OCI-LY3 (cell line): ENCODE results near the gene SMIM23.

ENCODE experiments used
- H2AFZ ChIP-seq: fragments of 200-600, 300-600 bp; shearing (Covaris generic); 2 replicates; pipeline ENCODE4 v1.6.0; 2014; ENCODE audit warnings: antibody characterized with exemption, low read depth, low read length
- H3K27ac ChIP-seq: fragments of 200-600, 300-600 bp; sonication (generic); 2 replicates; pipeline ENCODE4 v1.5.1; 2014; ENCODE audit warnings: mild to moderate bottlenecking, low read length, moderate library complexity, mixed read lengths
- H3K27me3 ChIP-seq: fragments of 200-600, 300-600 bp; sonication (generic); 2 replicates; pipeline ENCODE4 v1.6.1; 2014; ENCODE audit warnings: low read depth, low read length, mixed read lengths
- H3K36me3 ChIP-seq: fragments of 200-600, 300-600 bp; sonication (generic); replicated peaks from 2 replicates; pipeline ENCODE3; 2014; ENCODE audit warnings: low read depth, low read length, mixed read lengths
- H3K4me1 ChIP-seq: fragments of 300-600, 200-600 bp; sonication (generic); 2 replicates; pipeline ENCODE4 v1.6.1; 2014; ENCODE audit warnings: low read length, mixed read lengths
- H3K4me2 ChIP-seq: fragments of 200-600, 300-600 bp; sonication (generic); 2 replicates; pipeline ENCODE4 v1.6.1; 2014; ENCODE audit warnings: low read length, mixed read lengths
- H3K4me3 ChIP-seq: fragments of 300-600, 200-600 bp; sonication (generic); 2 replicates; pipeline ENCODE4 v1.5.1; 2014; ENCODE audit warnings: antibody characterized with exemption, mild to moderate bottlenecking, low read length, moderate library complexity
- H3K79me2 ChIP-seq: fragments of 300-600, 200-600 bp; shearing (Covaris generic); 2 replicates; pipeline ENCODE4 v1.6.1; 2014; ENCODE audit warnings: mild to moderate bottlenecking, low read length, mixed read lengths
- H3K9ac ChIP-seq: fragments of 300-600, 200-600 bp; shearing (Covaris generic); 2 replicates; pipeline ENCODE4 v1.6.0; 2014; ENCODE audit warnings: mild to moderate bottlenecking, low read length, moderate library complexity
- H3K9me3 ChIP-seq: fragments of 200-600, 300-600 bp; shearing (Covaris generic); 2 replicates; pipeline ENCODE4 v1.6.1; 2014; ENCODE audit warnings: low read length, mixed read lengths; ENCODE audit not compliant: insufficient read depth
- H4K20me1 ChIP-seq: fragments of 200-600, 300-600 bp; sonication (generic); 2 replicates; pipeline ENCODE4 v1.6.1; 2016; ENCODE audit warnings: low read length, mixed read lengths; ENCODE audit not compliant: insufficient read depth
- CTCF ChIP-seq: fragments of 200-600, 300-600 bp; sonication (generic); IDR thresholded peaks from 2 replicates; pipeline ENCODE4 v1.5.1; 2014; ENCODE audit warnings: antibody characterized with exemption, low read length, low read depth
- EZH2phosphoT487 ChIP-seq: fragments of 200-600 bp; shearing (Covaris generic); IDR thresholded peaks from 2 replicates; pipeline ENCODE4 v1.6.1; 2018; ENCODE audit warnings: antibody characterized with exemption, mixed run types, low read depth

The SMIM23 gene

GRCh38 chr5:171826132-171826531 is 40.5 kb downstream of the SMIM23 start:
- no peak overlapping the region for H3K4me3 ChIP-seq
- no peaks in the 10 kb centered on the region for H3K4me1 ChIP-seq
- H3K9me3 ChIP-seq, result no peaks in the 10 kb centered on the region
- H4K20me1 ChIP-seq, result no peaks in the 10 kb centered on the region
- TF ChIP-seq EZH2phosphoT487 (no peak), CTCF (no peak)
- no peaks in the 10 kb centered on the region for H3K36me3 ChIP-seq
- no peak overlapping the region for H3K4me2 ChIP-seq
- H3K27ac ChIP-seq, result no peak overlapping the region
- H3K9ac ChIP-seq, result no peak overlapping the region
- H3K79me2 ChIP-seq, result no peaks in the 10 kb centered on the region
- no peak overlapping the region for H2AFZ ChIP-seq
- H3K27me3 ChIP-seq, result no peaks in the 10 kb centered on the region

- no peaks in the 10 kb centered on the region for H3K79me2 ChIP-seq
- no peak overlapping the region for H2AFZ ChIP-seq
- no peak overlapping the region for H3K4me2 ChIP-seq
- no peak overlapping the region for H3K9ac ChIP-seq
- H3K4me1 ChIP-seq, result no peaks in the 10 kb centered on the region
- H4K20me1 ChIP-seq, result no peaks in the 10 kb centered on the region
- TF ChIP-seq CTCF (no peak), EZH2phosphoT487 (no peak)
- no peaks in the 10 kb centered on the region for H3K9me3 ChIP-seq
- no peak overlapping the region for H3K27ac ChIP-seq
- no peaks in the 10 kb centered on the region for H3K36me3 ChIP-seq
- H3K27me3 ChIP-seq, result no peaks in the 10 kb centered on the region
- H3K4me3 ChIP-seq, result no peak overlapping the region
Measured at GRCh38 chr5:171827162-171827561, 41.5 kb downstream of the SMIM23 start.

- Histone ChIP-seq H3K9me3 (no peaks in the 10 kb centered on the region), H4K20me1 (no peaks in the 10 kb centered on the region), H3K79me2 (no peaks in the 10 kb centered on the region), H3K27ac (no peak overlapping the region), H3K4me2 (no peak overlapping the region), H3K4me3 (no peak overlapping the region), H3K36me3 (peaks cover 2% of the 10 kb centered on the region), H3K9ac (no peak overlapping the region), H3K27me3 (no peaks in the 10 kb centered on the region), H3K4me1 (no peaks in the 10 kb centered on the region), H2AFZ (no peak overlapping the region)
- no peak for TF ChIP-seq CTCF
Measured at GRCh38 chr5:171830686-171831085, 45.1 kb downstream of the SMIM23 start.

- no peak overlapping the region for H3K9ac ChIP-seq
- H2AFZ ChIP-seq, result no peak overlapping the region
- H4K20me1 ChIP-seq, result no peaks in the 10 kb centered on the region
- no peak overlapping the region for H3K4me3 ChIP-seq
- H3K9me3 ChIP-seq, result no peaks in the 10 kb centered on the region
- H3K4me1 ChIP-seq, result no peaks in the 10 kb centered on the region
- H3K36me3 ChIP-seq, result peaks cover 2% of the 10 kb centered on the region
- no peaks in the 10 kb centered on the region for H3K79me2 ChIP-seq
- no peaks in the 10 kb centered on the region for H3K27me3 ChIP-seq
- no peak overlapping the region for H3K27ac ChIP-seq
- no peak overlapping the region for H3K4me2 ChIP-seq
- TF ChIP-seq EZH2phosphoT487, result no peak
- no peak for TF ChIP-seq CTCF
Measured at GRCh38 chr5:171832775-171833174, 47.2 kb downstream of the SMIM23 start.
